22Rv1 (cell line): ENCODE data around the gene RBMS3.

Experiments
- ZFX ChIP-seq: fragments of 450-650 bp; IDR thresholded peaks from 2 replicates; pipeline ENCODE4 v1.6.1; 2017; ENCODE audit warnings: antibody characterized with exemption, borderline replicate concordance
- TF ChIP-seq, protein P1 (sequence below): fragments of 450-650 bp; IDR thresholded peaks from 2 replicates; pipeline ENCODE4 v1.5.1; 2017; ENCODE audit warnings: mild to moderate bottlenecking

DNA sequence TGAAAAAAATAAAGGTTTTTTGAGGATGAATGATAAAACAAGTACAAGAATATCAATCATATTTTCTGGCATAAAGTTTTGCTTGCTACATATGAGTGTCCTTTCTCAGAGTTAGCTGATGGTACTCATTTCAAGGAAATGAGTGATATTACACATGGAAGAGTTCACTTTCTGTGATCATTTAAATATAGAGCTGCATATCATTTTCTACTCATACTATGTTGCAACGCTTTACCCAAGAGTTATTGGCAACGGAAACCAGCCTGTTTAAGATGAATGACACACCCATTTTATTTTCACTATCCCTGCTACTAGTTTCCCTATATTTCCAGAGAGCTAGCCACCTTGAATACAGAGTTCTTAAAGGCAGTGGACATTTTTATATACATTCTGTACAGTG is 35.4 kb upstream of the RBMS3 start:
- TF ChIP-seq, protein P1, sequence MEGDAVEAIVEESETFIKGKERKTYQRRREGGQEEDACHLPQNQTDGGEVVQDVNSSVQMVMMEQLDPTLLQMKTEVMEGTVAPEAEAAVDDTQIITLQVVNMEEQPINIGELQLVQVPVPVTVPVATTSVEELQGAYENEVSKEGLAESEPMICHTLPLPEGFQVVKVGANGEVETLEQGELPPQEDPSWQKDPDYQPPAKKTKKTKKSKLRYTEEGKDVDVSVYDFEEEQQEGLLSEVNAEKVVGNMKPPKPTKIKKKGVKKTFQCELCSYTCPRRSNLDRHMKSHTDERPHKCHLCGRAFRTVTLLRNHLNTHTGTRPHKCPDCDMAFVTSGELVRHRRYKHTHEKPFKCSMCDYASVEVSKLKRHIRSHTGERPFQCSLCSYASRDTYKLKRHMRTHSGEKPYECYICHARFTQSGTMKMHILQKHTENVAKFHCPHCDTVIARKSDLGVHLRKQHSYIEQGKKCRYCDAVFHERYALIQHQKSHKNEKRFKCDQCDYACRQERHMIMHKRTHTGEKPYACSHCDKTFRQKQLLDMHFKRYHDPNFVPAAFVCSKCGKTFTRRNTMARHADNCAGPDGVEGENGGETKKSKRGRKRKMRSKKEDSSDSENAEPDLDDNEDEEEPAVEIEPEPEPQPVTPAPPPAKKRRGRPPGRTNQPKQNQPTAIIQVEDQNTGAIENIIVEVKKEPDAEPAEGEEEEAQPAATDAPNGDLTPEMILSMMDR, result no peak
- no peak for TF ChIP-seq ZFX
